Esophagus (tissue), 2 donors: ENCODE measurements around the gene TNN. TPM values are rescaled to one million over a fixed set of nuclear protein-coding genes. Genes with fewer than 3 reads are reported as not detected.

Experiments used
- H3K27ac ChIP-seq, 2 donors: one replicate each; pipeline ENCODE4 v1.5.1; 2013; ENCODE audit warnings: low read depth in 2 of 2, mild to moderate bottlenecking in 2 of 2, inconsistent platforms in 1 of 2, low read length in 1 of 2, moderate library complexity in 1 of 2
- H3K27me3 ChIP-seq, 2 donors: one replicate each; pipeline ENCODE4 v1.6.1; 2013; ENCODE audit warnings: low read length in 2 of 2, control low read depth in 1 of 2, mild to moderate bottlenecking in 1 of 2; ENCODE audit not compliant: insufficient read depth in 2 of 2, control insufficient read depth in 1 of 2
- H3K36me3 ChIP-seq, 2 donors: one replicate each; pipeline ENCODE4 v1.6.1; 2013; ENCODE audit warnings: low read length in 1 of 2; ENCODE audit not compliant: control insufficient read depth in 2 of 2, insufficient read depth in 2 of 2
- H3K4me1 ChIP-seq, 2 donors: one replicate each; pipeline ENCODE4 v1.6.1; 2013; ENCODE audit warnings: low read length in 1 of 2; ENCODE audit not compliant: control insufficient read depth in 2 of 2, insufficient read depth in 2 of 2
- H3K4me3 ChIP-seq, 2 donors: one replicate each; pipeline ENCODE4 v1.5.1; 2013; ENCODE audit warnings: low read length in 2 of 2, mild to moderate bottlenecking in 2 of 2, low read depth in 1 of 2, moderate library complexity in 1 of 2
- H3K9me3 ChIP-seq, 2 donors: one replicate each; pipeline ENCODE4 v1.6.1; 2013; ENCODE audit warnings: mild to moderate bottlenecking in 2 of 2, low read depth in 1 of 2, low read length in 1 of 2, moderate library complexity in 1 of 2; ENCODE audit not compliant: control insufficient read depth in 2 of 2, insufficient read depth in 1 of 2
- WGBS, 2 donors: extraction: QIAGEN DNeasy Blood & Tissue Kit; methylation state at CpG; one replicate each; pipeline ENCODE4 v1.1.7; 2013; 5-methylcytosine and 5-hydroxymethylcytosine counted together
- polyA plus RNA-seq, 2 donors: library from polyadenylated mRNA; stranded (reverse); fragments of 200-250 nt; gene quantifications; one replicate each; pipeline ENCODE4 v1.2.3, GENCODE V29; 2013
- donor health status: healthy with polysubstance abuse.
- donor health status: Bipolar disorder and iron deficiency.

TNN gene
- polyA plus RNA-seq, 2 donors: 0.07 to 0.08 TPM

- H3K36me3 ChIP-seq: no peaks in the 10 kb centered on the region
- no peak overlapping the region for H3K27ac ChIP-seq
- 64 to 69% methylated on average over 9 of the region's 9 CpGs for WGBS, 2 donors
- H3K27me3 ChIP-seq: no peaks in the 10 kb centered on the region
- H3K4me3 ChIP-seq: no peak overlapping the region
- H3K9me3 ChIP-seq: no peaks in the 10 kb centered on the region
- peaks cover 0 to 2% of the 10 kb centered on the region in 2 donors for H3K4me1 ChIP-seq
Observed at GRCh38 chr1:175150596-175151319, 83.1 kb downstream of the TNN start.

GRCh38 chr1:175152006-175152652, 84.5 kb downstream of the TNN start:
- H3K9me3 ChIP-seq: no peaks in the 10 kb centered on the region
- WGBS, 2 donors: 9% methylated on average over 13 to 15 of the region's 15 CpGs
- no peak overlapping the region for H3K4me3 ChIP-seq
- no peaks in the 10 kb centered on the region for H3K36me3 ChIP-seq
- H3K4me1 ChIP-seq: no peaks in the 10 kb centered on the region
- no peak overlapping the region for H3K27ac ChIP-seq
- H3K27me3 ChIP-seq: no peaks in the 10 kb centered on the region

- H3K4me3 ChIP-seq: no peak overlapping the region
- no peaks in the 10 kb centered on the region for H3K4me1 ChIP-seq
- H3K9me3 ChIP-seq: no peaks in the 10 kb centered on the region
- WGBS, 2 donors: 22 to 24% methylated on average over 11 of the region's 11 CpGs
- no peaks in the 10 kb centered on the region for H3K27me3 ChIP-seq
- no peaks in the 10 kb centered on the region for H3K36me3 ChIP-seq
- no peak overlapping the region for H3K27ac ChIP-seq
Observed at GRCh38 chr1:175154629-175155472, 87.2 kb downstream of the TNN start.

GRCh38 chr1:175155473-175155856, 87.8 kb downstream of the TNN start:
- 67 to 80% methylated on average over 4 of the region's 4 CpGs for WGBS, 2 donors
- no peaks in the 10 kb centered on the region for H3K27me3 ChIP-seq
- no peak overlapping the region for H3K27ac ChIP-seq
- H3K4me1 ChIP-seq: no peaks in the 10 kb centered on the region
- no peaks in the 10 kb centered on the region for H3K9me3 ChIP-seq
- peaks cover 0 to 4% of the 10 kb centered on the region in 2 donors for H3K36me3 ChIP-seq
- no peak overlapping the region for H3K4me3 ChIP-seq

GRCh38 chr1:175155936-175156335, 88.3 kb downstream of the TNN start:
- WGBS, 2 donors: 58 to 59% methylated on average over 5 of the region's 5 CpGs
- Histone ChIP-seq H3K27me3 (no peaks in the 10 kb centered on the region), H3K4me3 (no peak overlapping the region), H3K36me3 (peaks cover 0 to 8% of the 10 kb centered on the region in 2 donors), H3K9me3 (no peaks in the 10 kb centered on the region), H3K4me1 (no peaks in the 10 kb centered on the region), H3K27ac (no peak overlapping the region)

GRCh38 chr1:175157200-175157599, 89.6 kb downstream of the TNN start:
- no peak overlapping the region for H3K4me3 ChIP-seq
- peaks cover 0 to 8% of the 10 kb centered on the region in 2 donors for H3K36me3 ChIP-seq
- H3K27ac ChIP-seq: no peak overlapping the region
- WGBS, 2 donors: 93 to 96% methylated on average over 2 of the region's 2 CpGs
- no peaks in the 10 kb centered on the region for H3K9me3 ChIP-seq
- no peaks in the 10 kb centered on the region for H3K4me1 ChIP-seq
- no peaks in the 10 kb centered on the region for H3K27me3 ChIP-seq

GRCh38 chr1:175158170-175158591, 90.5 kb downstream of the TNN start:
- H3K9me3 ChIP-seq: no peaks in the 10 kb centered on the region
- WGBS, 2 donors: 85% methylated on average over 6 of the region's 6 CpGs
- no peak overlapping the region for H3K4me3 ChIP-seq
- H3K4me1 ChIP-seq: no peaks in the 10 kb centered on the region
- no peak overlapping the region for H3K27ac ChIP-seq
- no peaks in the 10 kb centered on the region for H3K27me3 ChIP-seq
- peaks cover 0 to 9% of the 10 kb centered on the region in 2 donors for H3K36me3 ChIP-seq

- Histone ChIP-seq H3K36me3 (peaks cover 9 to 13% of the 10 kb centered on the region in 2 donors), H3K27ac (no peak overlapping the region), H3K27me3 (no peaks in the 10 kb centered on the region), H3K9me3 (no peaks in the 10 kb centered on the region), H3K4me1 (peaks cover 0 to 2% of the 10 kb centered on the region in 2 donors), H3K4me3 (no peak overlapping the region)
- WGBS, 2 donors: 33 to 58% methylated on average over 4 of the region's 4 CpGs
Observed at GRCh38 chr1:175162955-175163354, 95.3 kb downstream of the TNN start.

GRCh38 chr1:175163702-175164101, 96.1 kb downstream of the TNN start:
- Histone ChIP-seq H3K27me3 (no peaks in the 10 kb centered on the region), H3K27ac (no peak overlapping the region), H3K4me1 (peaks cover 0 to 2% of the 10 kb centered on the region in 2 donors), H3K9me3 (no peaks in the 10 kb centered on the region), H3K36me3 (peaks cover 9 to 13% of the 10 kb centered on the region in 2 donors), H3K4me3 (no peak overlapping the region)
- 67 to 79% methylated on average over 4 of the region's 4 CpGs for WGBS, 2 donors
